Measurements from ENCODE around the gene SUN1. TPM values are rescaled to one million over a fixed set of nuclear protein-coding genes. Genes with fewer than 3 reads are reported as not detected.

The SUN1 gene
- total and polyA plus RNA-seq, 2 donors (not counting 3 experiments of a cell fraction or from before 2014, with no cell fraction given) = 158 to 410 TPM

- DNase-seq (ENCODE audit: low read depth, low spot score) = no peak
- no peak overlapping the region for H2AFZ ChIP-seq (ENCODE audit: low read depth, low read length)
- peaks cover 6 to 11% of the 10 kb centered on the region in 2 experiments for H3K27me3 ChIP-seq (ENCODE audit: control insufficient read depth in 2 of 2, insufficient read depth in 2 of 2, low read length in 2 of 2)
- CTCF ChIA-PET = interaction anchor here (0.8 to 2.2 kb wide), 4 partner anchors 47 to 269 kb away, joined by 3 to 9 read pairs (median 7); partner anchors contain the start of gene ADAP1
- H3K9me3 ChIP-seq (replicated peaks; ENCODE audit: control insufficient read depth, insufficient read depth, low read length) = no peaks in the 10 kb centered on the region
- no peaks in the 10 kb centered on the region for H4K20me1 ChIP-seq (replicated peaks; ENCODE audit: control insufficient read depth, extremely low read depth, insufficient read depth, low read length)
- BruUV-seq (replicated peaks) = no TSS peak
- H3K4me3 ChIP-seq (replicated peaks in 1 of 3; ENCODE audit: insufficient read depth in 1 of 3, low read depth in 1 of 3, low read length in 3 of 3) = no peak overlapping the region
- H3K36me3 ChIP-seq (ENCODE audit: control insufficient read depth in 2 of 2, extremely low read depth in 1 of 2, insufficient read depth in 2 of 2, low read length in 2 of 2) = no peaks in the 10 kb centered on the region
- no peak for FAIRE-seq
- H3K27ac ChIP-seq (ENCODE audit: insufficient read depth, low read depth, low read length) = no peak overlapping the region
- H3K4me1 ChIP-seq (ENCODE audit: control insufficient read depth, extremely low read depth, insufficient read depth, low read length) = no peaks in the 10 kb centered on the region
- no peaks in the 10 kb centered on the region for H3K79me2 ChIP-seq (ENCODE audit: control insufficient read depth, insufficient read depth, low read length)
- no peak overlapping the region for H3K9ac ChIP-seq (replicated peaks; ENCODE audit: extremely low read depth, insufficient read depth, low read length)
- dilution Hi-C loops (cut with MboI; ENCODE audit: extremely low pct_ligation_motif_present, low sequenced_read_pairs) = no loop called here
- intact Hi-C loops (cut with micrococcal nuclease) = loop anchor here (5.0 kb wide), 1 partner anchor 155 kb away; no protein-coding TSS in a partner anchor
- H3K9me1 ChIP-seq (replicated peaks; ENCODE audit: control insufficient read depth, extremely low read depth, insufficient read depth, low read length) = no peaks in the 10 kb centered on the region
- H3K4me2 ChIP-seq (ENCODE audit: insufficient read depth, low read length) = no peak overlapping the region
- POLR2A ChIA-PET = no interaction called here
- TF ChIP-seq FOS (IDR thresholded peaks at IDR 0.05; ENCODE audit: borderline replicate concordance, insufficient read depth, low read length) (no peak), MYC (IDR thresholded peaks at IDR 0.05; ENCODE audit: low read depth, low read length) (no peak), GATA2 (IDR thresholded peaks at IDR 0.05; ENCODE audit: insufficient read depth, insufficient read length, low read depth, low read length) (no peak), MAX (IDR thresholded peaks at IDR 0.05; ENCODE audit: insufficient read depth, insufficient read length) (no peak), JUN (IDR thresholded peaks at IDR 0.05; ENCODE audit: borderline replicate concordance, insufficient read depth, insufficient read length, low read depth) (no peak), POLR2AphosphoS5 (IDR thresholded peaks at IDR 0.05; ENCODE audit: insufficient read depth, low read depth, low read length) (no peak), CTCF (IDR thresholded peaks at IDR 0.05; ENCODE audit: extremely low read depth in 1 of 2, insufficient read depth in 1 of 2, low read depth in 1 of 2, low read length in 2 of 2) (no peak), EZH2 (IDR thresholded peaks at IDR 0.05; ENCODE audit: borderline replicate concordance, low read depth, low read length, severe bottlenecking) (no peak), POLR2A (IDR thresholded peaks at IDR 0.05; ENCODE audit: low read depth, low read length) (no peak)
These were observed 75.1 kb downstream of the SUN1 start for GRCh38 chr7:907158-907980.

All from endothelial cell of umbilical vein (primary cell).